Smooth muscle cell (in vitro differentiated cells): ENCODE measurements around the gene MAST4. TPM values are rescaled to one million over a fixed set of nuclear protein-coding genes. Genes with fewer than 3 reads are reported as not detected.

Experiments used
- DNase-seq: peaks from one replicate; lab custom pipeline; 2025; ENCODE audit not compliant: unreplicated experiment; lab: John Stamatoyannopoulos, UW
- H2AFZ ChIP-seq: fragments of 200-600 bp; sonication (generic); 2 replicates; pipeline ENCODE4 v1.6.0; 2016; ENCODE audit warnings: antibody characterized with exemption, low read depth, mild to moderate bottlenecking
- H3F3A ChIP-seq: fragments of 200-600 bp; sonication (generic); 2 replicates; pipeline ENCODE4 v1.6.0; 2017; ENCODE audit warnings: antibody characterized with exemption, low read depth
- H3K27ac ChIP-seq: fragments of 200-600 bp; sonication (generic); 2 replicates; pipeline ENCODE4 v1.5.1; 2016; ENCODE audit warnings: low read depth, mild to moderate bottlenecking
- H3K27me3 ChIP-seq: fragments of 200-600 bp; sonication (generic); 2 replicates; pipeline ENCODE4 v1.6.1; 2016; ENCODE audit warnings: low read depth, mild to moderate bottlenecking
- H3K36me3 ChIP-seq: fragments of 200-600 bp; sonication (generic); 2 replicates; pipeline ENCODE4 v1.5.1; 2016; ENCODE audit warnings: low read depth
- H3K4me1 ChIP-seq: fragments of 200-600 bp; sonication (generic); 2 replicates; pipeline ENCODE4 v1.5.1; 2016; ENCODE audit warnings: low read depth
- H3K4me2 ChIP-seq: fragments of 200-600 bp; sonication (generic); 2 replicates; pipeline ENCODE4 v1.6.0; 2016; ENCODE audit warnings: mild to moderate bottlenecking
- H3K4me3 ChIP-seq: fragments of 200-600 bp; sonication (generic); 2 replicates; pipeline ENCODE4 v1.5.1; 2016; ENCODE audit warnings: mild to moderate bottlenecking
- H3K79me2 ChIP-seq: fragments of 200-600 bp; sonication (generic); 2 replicates; pipeline ENCODE4 v1.6.0; 2016; ENCODE audit warnings: low read depth, mild to moderate bottlenecking
- H3K9ac ChIP-seq: fragments of 200-600 bp; sonication (generic); 2 replicates; pipeline ENCODE4 v1.6.0; 2016; ENCODE audit warnings: low read depth
- H3K9me3 ChIP-seq: fragments of 200-600 bp; sonication (generic); replicated peaks from 2 replicates; pipeline ENCODE4 v1.5.1; 2016; ENCODE audit warnings: low read depth
- H4K20me1 ChIP-seq: fragments of 200-600 bp; sonication (generic); 2 replicates; pipeline ENCODE4 v1.6.0; 2016; ENCODE audit warnings: low read depth
- CTCF ChIP-seq: fragments of 200-600 bp; sonication (generic); IDR thresholded peaks from 2 replicates; pipeline ENCODE4 v1.5.1; 2017; ENCODE audit warnings: borderline replicate concordance, mild to moderate bottlenecking, antibody characterized with exemption; ENCODE audit not compliant: insufficient read depth, poor library complexity, severe bottlenecking
- WGBS: methylation state at CpG from one replicate; pipeline ENCODE4 v1.1.7; 2016; ENCODE audit warnings: low lambda C conversion rate; 5-methylcytosine and 5-hydroxymethylcytosine counted together
- polyA plus RNA-seq: library from polyadenylated mRNA; unstranded; fragments of >200 nt; fragmentation: Nextera tagmentation; extraction: Ambion mirVana; gene quantifications from 2 replicates; pipeline ENCODE4 v1.2.1, GENCODE V29; 2016
- total RNA-seq: library from RNA; depleted of rRNA; stranded (reverse); fragments of >200 nt; gene quantifications from 2 replicates; pipeline ENCODE4 v1.2.3, GENCODE V29; 2014

MAST4 gene
- total and polyA plus RNA-seq, 2 experiments from 2014 or later = 6.3 to 24.0 TPM

GRCh38 chr5:66992547-66992946, 396.4 kb downstream of the MAST4 start:
- Histone ChIP-seq H3K27me3 (no peaks in the 10 kb centered on the region), H3F3A (no peaks in the 10 kb centered on the region), H2AFZ (no peak overlapping the region), H3K9ac (no peak overlapping the region), H3K79me2 (no peaks in the 10 kb centered on the region), H3K4me1 (no peaks in the 10 kb centered on the region), H3K27ac (no peak overlapping the region), H3K36me3 (no peaks in the 10 kb centered on the region), H3K9me3 (no peaks in the 10 kb centered on the region), H3K4me3 (no peak overlapping the region), H4K20me1 (no peaks in the 10 kb centered on the region), H3K4me2 (no peak overlapping the region)
- no peak for DNase-seq
- 72% methylated on average over 4 of the region's 4 CpGs for WGBS
- no peak for TF ChIP-seq CTCF

- no peak for TF ChIP-seq CTCF
- no peak overlapping the region for H2AFZ ChIP-seq
- no peaks in the 10 kb centered on the region for H3K36me3 ChIP-seq
- H3F3A ChIP-seq = no peaks in the 10 kb centered on the region
- no peaks in the 10 kb centered on the region for H4K20me1 ChIP-seq
- DNase-seq = no peak
- H3K9ac ChIP-seq = no peak overlapping the region
- H3K27ac ChIP-seq = no peak overlapping the region
- H3K9me3 ChIP-seq = no peaks in the 10 kb centered on the region
- H3K27me3 ChIP-seq = no peaks in the 10 kb centered on the region
- H3K4me2 ChIP-seq = no peak overlapping the region
- no peaks in the 10 kb centered on the region for H3K4me1 ChIP-seq
- no peaks in the 10 kb centered on the region for H3K79me2 ChIP-seq
- H3K4me3 ChIP-seq = no peak overlapping the region
Observed at GRCh38 chr5:66993448-66993847, 397.3 kb downstream of the MAST4 start.

- H3K27me3 ChIP-seq = no peaks in the 10 kb centered on the region
- H3K27ac ChIP-seq = no peak overlapping the region
- H3K4me2 ChIP-seq = no peak overlapping the region
- no peak overlapping the region for H3K4me3 ChIP-seq
- no peaks in the 10 kb centered on the region for H3K79me2 ChIP-seq
- H3K9me3 ChIP-seq = no peaks in the 10 kb centered on the region
- no peak for TF ChIP-seq CTCF
- no peaks in the 10 kb centered on the region for H4K20me1 ChIP-seq
- H3F3A ChIP-seq = no peaks in the 10 kb centered on the region
- no peak overlapping the region for H2AFZ ChIP-seq
- DNase-seq = no peak
- H3K4me1 ChIP-seq = no peaks in the 10 kb centered on the region
- H3K9ac ChIP-seq = no peak overlapping the region
- H3K36me3 ChIP-seq = no peaks in the 10 kb centered on the region
- WGBS = 96% methylated on average over 4 of the region's 4 CpGs
Observed at GRCh38 chr5:66993882-66994281, 397.7 kb downstream of the MAST4 start.

- H3K27ac ChIP-seq = no peak overlapping the region
Observed at GRCh38 chr5:66994790-66995189, 398.6 kb downstream of the MAST4 start.

More at GRCh38 chr5:66994790-66995189, 398.6 kb downstream of the MAST4 start:
- Histone ChIP-seq H3K9ac (no peak overlapping the region), H3K79me2 (no peaks in the 10 kb centered on the region), H3F3A (no peaks in the 10 kb centered on the region), H3K4me3 (no peak overlapping the region), H3K9me3 (no peaks in the 10 kb centered on the region), H3K36me3 (no peaks in the 10 kb centered on the region), H3K4me2 (no peak overlapping the region), H2AFZ (no peak overlapping the region), H4K20me1 (no peaks in the 10 kb centered on the region), H3K27me3 (no peaks in the 10 kb centered on the region), H3K4me1 (no peaks in the 10 kb centered on the region)
- WGBS = 95% methylated on average over 2 of the region's 2 CpGs
- TF ChIP-seq CTCF = no peak
- DNase-seq = no peak
